Measurements from ENCODE around the gene SPATA19.

- TF ChIP-seq CTCF (conservative IDR thresholded peaks at IDR 0.05; ENCODE audit: low read length) (no peak), EZH2phosphoT487 (IDR thresholded peaks at IDR 0.05; ENCODE audit: borderline replicate concordance) (no peak)
Observed at GRCh38 chr11:133800666-133801065, 44.6 kb downstream of the SPATA19 start.
